Measurements from ENCODE around the gene IDH3A.

Gene IDH3A

GRCh38 chr15:78197632-78198031 is 48.5 kb downstream of the IDH3A start:
- no peak overlapping the region for H3K27ac ChIP-seq
- DNase-seq (ENCODE audit: low read depth, low spot score), result no peak

DNA sequence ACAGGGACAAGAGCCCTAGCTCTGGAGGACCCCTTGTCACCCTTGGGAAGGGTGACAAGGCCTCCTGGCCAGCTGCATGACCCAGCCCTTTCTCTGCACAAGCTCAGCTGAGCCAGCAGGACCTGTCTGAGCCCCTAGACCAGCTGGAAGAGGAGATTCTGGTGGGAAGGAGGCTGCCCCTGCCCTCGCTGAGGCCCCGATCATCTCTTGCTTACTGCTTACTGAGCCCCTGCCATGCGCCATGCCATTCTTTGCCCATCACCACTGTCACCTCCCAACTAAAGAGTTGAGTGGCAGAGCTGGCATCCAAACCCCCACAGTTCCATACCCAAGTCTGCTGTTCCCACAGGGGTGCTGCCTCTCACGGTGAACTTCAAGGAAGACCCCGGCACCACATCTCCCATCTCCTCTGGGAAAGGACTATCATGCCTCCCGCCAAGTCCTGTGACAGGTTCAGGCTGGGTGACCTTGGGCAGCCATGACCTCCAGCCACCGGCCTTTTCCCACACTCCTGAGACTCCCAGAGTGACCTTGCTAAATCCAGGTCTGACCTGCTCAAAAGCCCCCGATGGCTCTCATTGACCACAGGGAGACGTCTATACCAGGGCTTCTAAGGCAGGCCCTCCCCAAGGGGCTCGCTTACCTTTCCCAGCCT is 51.2 kb downstream of the IDH3A start:
- DNase-seq (ENCODE audit: low read depth, low spot score), result no peak
- no peak overlapping the region for H3K27ac ChIP-seq

DNA sequence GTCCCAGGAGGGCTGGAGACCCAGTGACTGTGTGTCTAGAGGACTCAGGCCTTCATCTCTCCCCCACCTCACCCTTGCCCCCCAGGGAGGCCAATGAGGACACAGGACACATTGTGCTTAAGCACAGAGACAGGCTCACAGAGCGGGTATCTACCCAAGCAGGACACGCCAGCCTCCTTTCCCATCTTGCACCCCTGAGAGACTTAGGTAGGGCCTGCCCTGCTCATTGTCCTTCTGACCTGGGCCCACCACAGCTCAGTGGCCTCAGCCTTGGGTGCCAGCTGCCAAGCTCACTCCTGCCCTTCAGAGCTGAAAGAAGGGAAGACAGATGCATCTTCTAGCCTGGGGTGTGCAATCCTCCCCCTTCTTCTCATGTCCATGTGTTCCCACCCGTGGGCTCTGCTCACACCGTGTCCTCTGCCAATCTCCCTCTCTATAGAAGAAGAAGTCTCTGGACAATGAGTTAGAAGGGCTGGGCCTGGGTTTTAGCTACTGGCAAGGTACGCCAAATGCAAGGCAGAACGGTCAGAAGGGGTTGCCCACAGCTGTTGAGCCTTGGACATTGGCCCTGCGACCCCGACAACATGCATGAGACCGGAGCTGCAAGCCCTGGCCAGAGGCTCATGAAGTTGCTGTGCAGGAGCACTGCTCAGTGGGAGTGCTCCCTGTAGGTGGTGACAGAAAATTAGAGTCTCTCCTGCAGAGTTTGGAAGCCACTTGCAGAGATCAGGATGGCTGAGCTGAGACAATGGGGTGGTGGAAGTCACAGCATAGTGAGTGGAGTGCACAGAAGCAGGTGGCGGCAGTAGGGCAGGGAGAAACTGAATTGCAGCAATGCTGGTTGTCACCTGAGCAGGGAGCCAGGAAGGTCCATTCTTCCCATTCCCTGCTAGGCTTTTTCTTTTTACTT is 52.4 kb downstream of the IDH3A start:
- DNase-seq (ENCODE audit: low read depth, low spot score), result no peak
- H3K27ac ChIP-seq, result no peak overlapping the region

GRCh38 chr15:78203346-78204225 is 54.4 kb downstream of the IDH3A start:
- H3K27ac ChIP-seq, result no peak overlapping the region
- no peak for DNase-seq (ENCODE audit: low read depth, low spot score)

GRCh38 chr15:78204351-78205309 is 55.5 kb downstream of the IDH3A start:
- H3K27ac ChIP-seq, result no peak overlapping the region
- DNase-seq (ENCODE audit: low read depth, low spot score), result no peak

DNA sequence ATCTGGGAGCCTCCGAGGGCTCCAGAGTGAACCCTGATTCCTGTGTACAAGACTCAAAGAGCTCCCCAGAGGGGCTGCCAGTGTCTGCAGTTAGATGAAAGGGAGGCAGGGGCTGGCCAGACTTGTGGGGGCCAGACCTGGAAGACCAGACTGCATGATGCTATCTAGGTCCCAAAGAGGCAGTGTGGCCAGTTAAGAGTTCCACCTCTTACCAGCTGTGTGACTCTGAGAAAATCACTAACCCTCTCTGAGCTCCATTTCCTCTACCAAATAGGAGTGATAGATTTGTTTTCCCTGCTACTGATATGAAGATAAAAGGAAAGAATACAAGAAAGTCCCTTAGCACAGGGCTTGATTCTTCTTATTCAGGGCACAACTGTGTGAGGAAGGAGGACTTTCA is 56.2 kb downstream of the IDH3A start:
- DNase-seq (ENCODE audit: low read depth, low spot score), result no peak
- no peak overlapping the region for H3K27ac ChIP-seq

DNA sequence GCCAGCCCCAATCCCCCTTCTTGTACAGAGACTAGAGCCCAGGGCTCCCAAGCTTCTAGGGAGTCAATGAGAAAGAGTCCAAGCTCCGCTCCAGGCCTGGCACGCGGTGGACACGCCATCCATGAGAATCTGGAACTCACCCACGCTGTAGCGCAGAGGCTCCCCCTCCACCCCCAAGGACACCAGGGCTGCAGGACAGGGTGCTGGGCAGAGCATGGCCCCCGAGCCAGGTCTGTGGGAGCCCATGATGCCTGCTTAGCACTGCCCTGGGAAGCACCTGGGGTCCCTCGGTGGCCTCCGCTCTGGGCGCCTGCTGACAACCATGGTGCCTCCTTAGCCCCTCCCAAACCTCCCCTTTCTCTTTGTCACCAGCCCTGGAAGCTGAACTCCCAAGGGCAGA is 56.7 kb downstream of the IDH3A start:
- no peak for DNase-seq (ENCODE audit: low read depth, low spot score)
- H3K27ac ChIP-seq, result no peak overlapping the region

GRCh38 chr15:78206326-78207109 is 57.4 kb downstream of the IDH3A start:
- no peak overlapping the region for H3K27ac ChIP-seq
- no peak for DNase-seq (ENCODE audit: low read depth, low spot score)

DNA sequence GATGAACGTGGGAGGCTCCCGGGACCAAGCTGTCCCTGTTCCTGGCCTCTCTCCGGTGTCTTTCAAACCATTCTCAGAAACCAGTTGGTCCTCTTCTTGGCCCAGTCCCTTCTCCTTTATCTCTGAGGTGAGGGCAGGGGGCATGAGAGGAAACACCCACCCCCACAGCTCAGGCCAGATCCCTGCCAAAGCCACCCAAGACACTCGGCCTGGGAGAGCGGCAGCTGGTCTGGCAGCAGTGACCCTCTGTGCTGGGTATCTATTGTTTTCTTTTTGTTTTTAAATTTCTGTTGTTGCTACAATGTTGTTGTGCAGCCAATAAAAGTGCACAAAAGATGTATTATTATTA is 57.9 kb downstream of the IDH3A start:
- H3K27ac ChIP-seq, result no peak overlapping the region
- no peak for DNase-seq (ENCODE audit: low read depth, low spot score)

DNA sequence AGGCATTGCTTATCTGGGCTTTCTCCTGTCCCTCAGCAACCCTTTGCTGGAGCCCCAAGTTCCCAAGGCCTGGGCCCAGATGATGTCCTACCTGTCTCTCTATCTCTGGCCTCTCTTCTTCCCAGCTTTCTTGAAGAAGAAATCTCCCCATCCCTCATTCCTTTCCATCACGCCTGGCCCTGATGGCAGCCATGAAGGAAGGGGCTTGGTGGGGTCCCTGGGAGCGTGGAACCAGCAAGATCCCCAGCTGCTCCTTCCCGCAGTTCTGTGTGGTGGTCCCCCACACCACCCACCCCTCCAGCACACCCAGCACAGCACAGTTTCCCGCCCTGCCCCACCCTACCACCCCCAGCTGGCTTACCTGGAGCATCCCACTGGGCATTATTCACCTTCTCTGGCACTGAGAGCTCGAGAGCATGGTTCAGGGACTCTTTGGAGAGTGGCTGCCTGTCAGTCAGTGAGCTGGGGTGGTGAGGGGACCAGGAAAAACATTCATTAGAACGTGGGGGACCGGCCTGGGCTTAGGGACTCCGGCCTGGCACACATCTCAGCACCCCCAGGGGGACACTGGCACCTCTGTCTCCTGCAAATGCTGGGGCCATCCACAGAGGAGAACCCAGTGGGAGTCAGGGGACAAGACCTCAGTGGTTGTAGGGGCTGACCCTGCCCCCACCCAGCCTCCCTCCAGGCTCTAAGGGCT is 58.6 kb downstream of the IDH3A start:
- no peak for DNase-seq (ENCODE audit: low read depth, low spot score)

DNA sequence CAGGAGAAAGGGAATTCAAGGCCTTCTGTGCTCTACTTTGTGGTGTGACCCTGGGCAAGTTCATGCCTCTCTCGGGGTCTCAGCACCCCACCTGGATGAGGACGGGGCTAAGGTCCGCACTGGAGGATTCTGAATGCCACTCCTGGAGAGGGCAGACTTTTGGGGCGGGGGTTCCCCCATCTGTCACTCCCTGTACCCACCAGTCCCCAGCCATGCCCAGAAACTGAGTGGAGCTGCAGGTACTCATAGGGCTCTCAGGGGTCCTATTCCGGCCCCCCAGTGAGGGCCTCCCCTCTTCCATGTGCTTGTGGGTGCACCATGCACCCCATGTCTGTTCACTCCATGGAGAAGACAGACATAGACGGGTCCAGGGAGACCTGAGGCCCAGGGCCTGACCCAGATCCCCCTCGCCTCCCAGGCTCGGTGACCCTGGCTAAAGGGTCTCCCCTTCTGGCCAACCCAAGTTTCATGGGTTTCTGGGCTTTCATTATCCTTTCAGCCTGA is 59.2 kb downstream of the IDH3A start:
- no peak overlapping the region for H3K27ac ChIP-seq
- DNase-seq (ENCODE audit: low read depth, low spot score), result no peak

More for the DNA sequence above, 58.6 kb downstream of the IDH3A start:
- H3K27ac ChIP-seq, result no peak overlapping the region

DNA sequence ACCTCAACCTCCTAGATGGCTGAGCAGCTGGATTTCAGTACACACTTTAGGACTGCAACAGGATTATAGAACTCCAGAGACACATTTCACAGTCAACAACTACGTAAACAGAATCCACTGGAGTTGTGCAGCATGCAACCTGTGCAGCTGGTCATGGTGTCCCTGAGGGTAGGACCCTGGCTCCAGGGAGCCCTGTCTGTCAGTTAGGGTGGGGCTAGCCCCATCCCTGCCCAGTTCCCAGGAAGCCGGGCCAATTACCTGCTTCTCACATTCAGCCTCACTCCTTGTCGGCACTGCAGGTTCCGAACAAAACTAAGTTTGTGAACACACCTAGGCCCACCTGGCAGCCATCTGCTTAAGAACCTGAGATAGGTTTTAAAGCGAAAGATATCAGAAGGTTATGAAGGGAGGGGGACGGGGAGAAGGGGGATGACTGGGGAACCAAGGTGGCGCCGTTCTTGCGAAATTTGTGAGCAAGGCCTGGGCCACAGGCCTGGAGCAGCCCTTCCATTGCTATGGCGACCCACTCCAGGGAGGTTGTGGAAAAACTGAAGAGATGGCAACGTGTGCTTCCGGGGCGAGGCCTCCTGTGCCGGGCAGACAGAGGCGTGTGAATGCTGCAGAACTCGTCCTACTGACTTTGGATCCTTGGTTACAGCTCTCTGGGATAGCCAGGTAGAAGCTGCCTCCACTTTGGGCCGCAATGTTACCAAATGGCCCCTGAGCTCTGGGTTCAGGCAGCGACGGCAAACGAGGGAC is 59.9 kb downstream of the IDH3A start:
- peak overlapping the region; percentile 43 for H3K27ac ChIP-seq
- no peak for DNase-seq (ENCODE audit: low read depth, low spot score)

- DNase-seq (ENCODE audit: low read depth, low spot score), result no peak
- H3K27ac ChIP-seq, result peak overlapping the region; percentile 43
Observed at GRCh38 chr15:78209646-78210348, 60.6 kb downstream of the IDH3A start.

DNA sequence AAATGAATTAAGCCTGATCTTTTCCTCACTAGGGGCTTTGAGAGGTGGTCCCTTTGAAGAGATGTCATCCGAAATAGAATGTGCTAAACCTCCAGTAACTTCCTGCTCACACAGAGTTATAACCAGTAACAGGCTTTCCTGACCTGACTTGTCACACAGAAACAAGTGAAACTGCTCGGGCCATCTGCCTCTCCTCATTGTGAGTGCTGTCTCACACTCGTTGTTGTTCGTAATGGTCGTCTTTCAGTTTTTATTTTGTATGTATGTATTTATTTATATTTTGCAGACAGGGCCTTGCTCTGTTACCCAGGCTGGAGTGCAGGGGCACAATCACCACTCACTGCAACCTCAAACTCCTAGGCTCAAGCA is 61.2 kb downstream of the IDH3A start:
- peak overlapping the region; percentile 43 for H3K27ac ChIP-seq
- DNase-seq (ENCODE audit: low read depth, low spot score), result no peak

GRCh38 chr15:78211189-78211921 is 62.2 kb downstream of the IDH3A start:
- no peak for DNase-seq (ENCODE audit: low read depth, low spot score)
- no peak overlapping the region for H3K27ac ChIP-seq

- no peak for DNase-seq (ENCODE audit: low read depth, low spot score)
- H3K27ac ChIP-seq, result no peak overlapping the region
Observed at GRCh38 chr15:78212008-78212407, 62.8 kb downstream of the IDH3A start.
